ENCODE data around the gene CRISPLD2. TPM values are rescaled to one million over a fixed set of nuclear protein-coding genes. Genes with fewer than 3 reads are reported as not detected.

Gene CRISPLD2
- total RNA-seq, 3 donors from 2014 or later = 94.7 to 386 (median 216) TPM

DNA sequence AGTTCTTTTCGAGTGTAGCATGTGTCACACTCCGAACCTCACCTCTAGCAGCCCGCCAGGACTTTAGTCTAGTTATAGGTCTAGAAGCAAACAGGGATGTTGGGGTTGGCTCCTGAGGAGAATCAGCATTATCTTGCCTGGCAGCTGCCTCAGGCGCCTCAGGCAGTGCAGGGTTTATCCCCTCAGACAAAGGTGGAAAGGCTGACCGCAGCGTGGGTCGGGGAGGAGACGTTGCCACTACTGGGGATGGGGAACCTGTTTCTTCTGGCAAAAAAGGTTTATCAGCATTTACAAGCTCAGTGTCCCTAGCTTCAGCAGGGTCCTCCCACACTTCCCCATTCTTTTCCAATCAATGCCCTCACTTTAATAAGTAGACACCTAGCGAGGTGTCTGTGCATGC, 40.6 kb downstream of the CRISPLD2 start:
- intact Hi-C loops (cut with DNase I; ENCODE audit: low total_unique reads) = no loop called here

DNA sequence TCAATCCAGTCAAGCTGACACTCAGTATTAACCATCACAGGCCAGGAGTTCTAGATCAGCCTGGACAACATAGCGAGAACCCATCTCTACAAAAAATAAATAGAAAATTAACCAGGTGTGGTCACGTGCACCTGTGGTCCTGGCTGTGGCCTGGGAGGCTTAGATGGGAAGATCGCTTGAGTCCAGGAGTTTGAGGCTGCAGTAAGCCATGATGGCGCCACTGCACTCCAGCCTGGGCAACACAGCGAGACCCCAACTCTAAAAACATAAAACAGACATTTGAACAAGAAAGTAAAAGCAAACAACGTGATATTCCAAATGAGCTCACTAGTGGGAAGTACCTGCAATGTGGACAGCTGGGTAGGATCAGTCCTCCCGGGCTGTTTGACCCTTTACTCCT, 41.9 kb downstream of the CRISPLD2 start:
- TF ChIP-seq POLR2AphosphoS5 (IDR thresholded peaks at IDR 0.05) = no peak
- TF ChIP-seq, protein P1, sequence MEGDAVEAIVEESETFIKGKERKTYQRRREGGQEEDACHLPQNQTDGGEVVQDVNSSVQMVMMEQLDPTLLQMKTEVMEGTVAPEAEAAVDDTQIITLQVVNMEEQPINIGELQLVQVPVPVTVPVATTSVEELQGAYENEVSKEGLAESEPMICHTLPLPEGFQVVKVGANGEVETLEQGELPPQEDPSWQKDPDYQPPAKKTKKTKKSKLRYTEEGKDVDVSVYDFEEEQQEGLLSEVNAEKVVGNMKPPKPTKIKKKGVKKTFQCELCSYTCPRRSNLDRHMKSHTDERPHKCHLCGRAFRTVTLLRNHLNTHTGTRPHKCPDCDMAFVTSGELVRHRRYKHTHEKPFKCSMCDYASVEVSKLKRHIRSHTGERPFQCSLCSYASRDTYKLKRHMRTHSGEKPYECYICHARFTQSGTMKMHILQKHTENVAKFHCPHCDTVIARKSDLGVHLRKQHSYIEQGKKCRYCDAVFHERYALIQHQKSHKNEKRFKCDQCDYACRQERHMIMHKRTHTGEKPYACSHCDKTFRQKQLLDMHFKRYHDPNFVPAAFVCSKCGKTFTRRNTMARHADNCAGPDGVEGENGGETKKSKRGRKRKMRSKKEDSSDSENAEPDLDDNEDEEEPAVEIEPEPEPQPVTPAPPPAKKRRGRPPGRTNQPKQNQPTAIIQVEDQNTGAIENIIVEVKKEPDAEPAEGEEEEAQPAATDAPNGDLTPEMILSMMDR (IDR thresholded peaks at IDR 0.05) = no peak
- TF ChIP-seq POLR2A (IDR thresholded peaks at IDR 0.05) = no peak
- Histone ChIP-seq H3K4me3 (no peak overlapping the region), H3K9me3 (peaks cover 20% of the 10 kb centered on the region in 2 donors), H3K27me3 (no peaks in the 10 kb centered on the region), H3K36me3 (no peaks in the 10 kb centered on the region), H3K27ac (no peak overlapping the region), H3K4me1 (no peaks in the 10 kb centered on the region)
- no peak for DNase-seq (ENCODE audit: low spot score in 2 of 2)
- intact Hi-C loops (cut with DNase I; ENCODE audit: low total_unique reads) = no loop called here

More for the DNA sequence above, 40.6 kb downstream of the CRISPLD2 start:
- Histone ChIP-seq H3K4me1 (no peaks in the 10 kb centered on the region), H3K27ac (no peak overlapping the region), H3K9me3 (peaks cover 20% of the 10 kb centered on the region in 2 donors), H3K27me3 (no peaks in the 10 kb centered on the region), H3K4me3 (no peak overlapping the region), H3K36me3 (no peaks in the 10 kb centered on the region)
- TF ChIP-seq, protein P1 (IDR thresholded peaks at IDR 0.05) = no peak
- TF ChIP-seq POLR2AphosphoS5 (IDR thresholded peaks at IDR 0.05) = no peak
- TF ChIP-seq POLR2A (IDR thresholded peaks at IDR 0.05) = no peak
- DNase-seq (ENCODE audit: low spot score in 2 of 2) = no peak

DNA sequence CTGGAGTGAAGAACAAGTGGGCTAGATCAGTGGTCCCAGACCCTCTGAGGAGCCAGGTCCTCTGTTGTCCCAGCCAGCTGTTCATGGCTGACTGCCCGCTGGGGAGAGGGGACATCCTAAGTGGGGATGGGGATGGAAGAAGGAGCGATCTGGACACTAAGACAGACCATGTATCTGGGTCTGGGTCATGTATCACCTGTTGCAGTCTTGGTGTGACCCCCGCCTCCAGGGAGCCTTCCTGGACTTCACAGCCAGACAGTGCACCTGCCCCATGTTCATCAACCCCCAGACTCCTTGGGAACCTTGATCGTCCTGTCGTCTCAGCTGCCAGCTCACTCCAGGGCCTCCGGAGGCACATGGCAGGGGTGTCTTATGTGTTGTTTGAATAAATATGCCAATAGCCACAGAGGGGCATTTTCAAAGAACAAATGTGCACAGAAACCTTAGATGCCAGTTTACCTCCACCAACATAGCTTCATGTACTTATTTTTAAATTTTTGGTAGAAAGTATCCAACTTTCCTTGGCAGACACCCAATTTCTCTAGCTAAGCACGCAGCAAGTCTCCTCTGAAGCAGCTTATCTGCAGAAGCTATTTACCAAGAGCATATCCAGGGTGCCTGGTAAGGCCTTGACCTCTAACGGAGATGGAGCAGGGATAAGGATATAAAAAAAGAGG, 43.2 kb downstream of the CRISPLD2 start:
- Histone ChIP-seq H3K36me3 (no peaks in the 10 kb centered on the region), H3K4me3 (no peak overlapping the region), H3K4me1 (no peaks in the 10 kb centered on the region), H3K27ac (no peak overlapping the region), H3K27me3 (no peaks in the 10 kb centered on the region), H3K9me3 (peaks cover 20% of the 10 kb centered on the region in 2 donors)
- no peak for DNase-seq (ENCODE audit: low spot score in 2 of 2)
- no peak for TF ChIP-seq POLR2A (IDR thresholded peaks at IDR 0.05)
- intact Hi-C loops (cut with DNase I; ENCODE audit: low total_unique reads) = no loop called here

DNA sequence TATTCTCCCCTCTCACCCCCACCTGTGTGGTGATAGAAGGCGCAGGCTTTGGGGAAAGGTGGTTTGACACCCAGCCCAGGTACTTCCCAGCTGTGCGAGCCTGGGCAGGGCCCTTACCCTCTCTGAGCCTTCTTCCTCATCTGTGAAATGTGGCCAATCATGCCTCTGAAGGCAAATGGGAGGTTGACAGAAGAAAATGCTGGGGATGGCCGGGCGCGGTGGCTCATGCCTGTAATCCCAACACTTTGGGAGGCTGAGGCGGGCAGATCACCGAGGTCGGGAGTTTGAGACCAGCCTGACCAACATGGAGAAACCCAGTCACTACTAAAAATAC, 43.7 kb downstream of the CRISPLD2 start:
- no peaks in the 10 kb centered on the region for H3K27me3 ChIP-seq
- DNase-seq (ENCODE audit: low spot score in 2 of 2) = no peak
- no peak for TF ChIP-seq POLR2AphosphoS5 (IDR thresholded peaks at IDR 0.05)
- no peak for TF ChIP-seq POLR2A (IDR thresholded peaks at IDR 0.05)
- H3K4me1 ChIP-seq = no peaks in the 10 kb centered on the region
- no peak overlapping the region for H3K4me3 ChIP-seq
- peaks cover 20% of the 10 kb centered on the region in 2 donors for H3K9me3 ChIP-seq
- intact Hi-C loops (cut with DNase I; ENCODE audit: low total_unique reads) = no loop called here
- H3K27ac ChIP-seq = no peak overlapping the region
- H3K36me3 ChIP-seq = no peaks in the 10 kb centered on the region

DNA sequence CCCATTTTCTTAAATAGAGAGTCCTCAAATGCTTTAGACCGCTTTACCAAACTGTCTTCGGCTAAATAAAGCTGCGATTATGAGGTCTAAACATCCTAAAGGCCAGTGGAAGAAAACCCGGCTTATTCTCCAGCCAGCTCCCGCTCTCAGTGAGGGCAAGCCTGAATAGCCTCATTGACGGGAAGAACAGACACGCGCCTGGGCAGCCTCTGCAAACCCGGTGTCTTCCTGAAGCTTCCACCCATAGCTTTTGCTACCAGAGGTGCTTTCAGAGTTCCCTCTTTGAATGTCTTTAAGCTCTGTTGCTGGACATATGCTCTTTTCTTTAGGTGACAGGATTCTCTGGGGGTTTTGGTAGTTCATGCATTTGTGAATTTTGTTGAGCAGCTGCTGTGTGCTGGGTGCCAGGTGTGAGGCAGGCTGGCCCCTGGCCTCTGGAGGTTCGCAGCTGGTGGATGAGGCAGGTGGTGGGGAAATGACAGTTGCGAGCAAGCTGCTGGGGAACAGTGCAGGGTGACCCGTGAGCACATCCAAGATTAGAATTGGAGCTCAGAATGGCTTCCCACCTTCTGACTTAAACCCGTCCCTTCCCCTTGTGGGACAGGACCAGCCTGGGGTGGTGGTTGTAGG, 44.7 kb downstream of the CRISPLD2 start:
- Histone ChIP-seq H3K4me3 (no peak overlapping the region), H3K27me3 (no peaks in the 10 kb centered on the region), H3K27ac (no peak overlapping the region), H3K36me3 (no peaks in the 10 kb centered on the region), H3K4me1 (no peaks in the 10 kb centered on the region), H3K9me3 (peaks cover 11% of the 10 kb centered on the region in 2 donors)
- TF ChIP-seq, protein P1 (IDR thresholded peaks at IDR 0.05) = no peak
- TF ChIP-seq POLR2AphosphoS5 (IDR thresholded peaks at IDR 0.05) (no peak), POLR2A (IDR thresholded peaks at IDR 0.05) (no peak)
- intact Hi-C loops (cut with DNase I; ENCODE audit: low total_unique reads) = no loop called here
- no peak for DNase-seq (ENCODE audit: low spot score in 2 of 2)

DNA sequence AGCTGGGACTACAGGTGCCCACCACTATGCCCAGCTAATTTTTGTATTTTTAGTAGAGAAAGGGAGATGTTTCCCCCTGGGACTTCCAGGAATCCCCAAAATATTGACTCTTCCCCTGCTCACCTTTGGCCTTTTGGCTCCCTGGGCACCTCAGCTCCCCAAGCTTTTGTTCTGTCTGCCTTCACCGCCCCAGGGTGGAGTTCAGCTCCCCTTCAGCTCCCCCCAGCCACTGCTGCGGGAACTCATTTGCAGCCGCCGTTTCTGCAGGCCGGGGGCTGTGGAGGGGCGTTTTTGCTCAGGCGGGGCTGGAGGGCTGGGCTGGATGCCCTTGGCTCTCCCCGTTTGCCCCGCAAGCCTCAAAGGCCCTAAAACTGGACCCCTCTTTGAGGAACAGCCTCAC, 47.9 kb downstream of the CRISPLD2 start:
- H3K27ac ChIP-seq = no peak overlapping the region
- DNase-seq (ENCODE audit: low spot score in 2 of 2) = no peak
- intact Hi-C loops (cut with DNase I; ENCODE audit: low total_unique reads) = no loop called here

More for the DNA sequence above, 47.9 kb downstream of the CRISPLD2 start:
- no peak for TF ChIP-seq POLR2AphosphoS5 (IDR thresholded peaks at IDR 0.05)
- TF ChIP-seq, protein P1 (IDR thresholded peaks at IDR 0.05) = no peak
- TF ChIP-seq POLR2A (IDR thresholded peaks at IDR 0.05) = no peak
- Histone ChIP-seq H3K4me1 (no peaks in the 10 kb centered on the region), H3K9me3 (no peaks in the 10 kb centered on the region), H3K36me3 (no peaks in the 10 kb centered on the region), H3K27me3 (no peaks in the 10 kb centered on the region), H3K4me3 (no peak overlapping the region)
